Keratinocyte (primary cell): ENCODE results near the gene CKM. TPM values are rescaled to one million over a fixed set of nuclear protein-coding genes. Genes with fewer than 3 reads are reported as not detected.
"Not testable (repeated sequence)": the region's sequence is repeated elsewhere in the genome, so short reads cannot be mapped to it uniquely, and the experiment has no call there.

Experiments used
- DNase-seq: peaks from one replicate; pipeline ENCODE4 v3.0.0-alpha.2; 2011; ENCODE audit warnings: low read depth, missing footprints, low spot score
- FAIRE-seq: peaks from 2 replicates; lab custom pipeline; 2011; peaks lifted over from hg19 to GRCh38; lab: Jason Lieb, UNC
- H2AFZ ChIP-seq: 2 replicates; pipeline ENCODE4 v1.6.0; 2012; ENCODE audit warnings: low read length, control low read depth, inconsistent platforms; ENCODE audit not compliant: control insufficient read depth
- H3K27ac ChIP-seq: 2 replicates; pipeline ENCODE4 v1.5.1; 2011; ENCODE audit warnings: low read length; ENCODE audit not compliant: control insufficient read depth, insufficient read depth
- H3K27me3 ChIP-seq: 3 replicates; pipeline ENCODE4 v1.6.0; 2011; ENCODE audit warnings: low read length; ENCODE audit not compliant: control insufficient read depth, insufficient read depth; ENCODE audit errors: extremely low read depth
- H3K36me3 ChIP-seq, 2 experiments: 2 replicates in 1 of 2; 3 replicates in 1 of 2; pipeline ENCODE4 v1.5.1; 2011; ENCODE audit warnings: low read length in 2 of 2, mild to moderate bottlenecking in 1 of 2; ENCODE audit not compliant: control insufficient read depth in 2 of 2, insufficient read depth in 2 of 2; ENCODE audit errors: extremely low read depth in 1 of 2
- H3K4me1 ChIP-seq: 3 replicates; pipeline ENCODE4 v1.5.1; 2011; ENCODE audit warnings: low read length; ENCODE audit not compliant: control insufficient read depth, insufficient read depth; ENCODE audit errors: extremely low read depth
- H3K4me2 ChIP-seq: 3 replicates; pipeline ENCODE4 v1.6.0; 2011; ENCODE audit warnings: low read depth, low read length; ENCODE audit not compliant: control insufficient read depth, insufficient read depth; ENCODE audit errors: extremely low read depth
- H3K4me3 ChIP-seq, 3 experiments: fragments of 200-600 bp in 1 of 3; sonication (generic) in 1 of 3; 2 replicates in 2 of 3; 3 replicates in 1 of 3; pipeline ENCODE4 v1.5.1; 2011 to 2016; ENCODE audit warnings: low read length in 3 of 3, mild to moderate bottlenecking in 3 of 3, control low read depth in 2 of 3, inconsistent platforms in 1 of 3, low read depth in 1 of 3, mixed read lengths in 1 of 3, mixed run types in 1 of 3, moderate library complexity in 1 of 3; ENCODE audit not compliant: control insufficient read depth in 2 of 3, insufficient read depth in 2 of 3; ENCODE audit errors: extremely low read depth in 1 of 3
- H3K79me2 ChIP-seq: 2 replicates; pipeline ENCODE4 v1.6.0; 2012; ENCODE audit warnings: low read length; ENCODE audit not compliant: control insufficient read depth, insufficient read depth
- H3K9ac ChIP-seq: 3 replicates; pipeline ENCODE4 v1.6.0; 2011; ENCODE audit warnings: low read length; ENCODE audit not compliant: control insufficient read depth, insufficient read depth; ENCODE audit errors: extremely low read depth
- H3K9me1 ChIP-seq: 3 replicates; pipeline ENCODE4 v1.6.0; 2011; ENCODE audit warnings: low read length; ENCODE audit not compliant: control insufficient read depth, insufficient read depth; ENCODE audit errors: extremely low read depth
- H3K9me3 ChIP-seq: 2 replicates; pipeline ENCODE4 v1.5.1; 2012; ENCODE audit warnings: low read depth, low read length; ENCODE audit not compliant: control insufficient read depth
- H4K20me1 ChIP-seq: 3 replicates; pipeline ENCODE4 v1.6.0; 2011; ENCODE audit warnings: low read length; ENCODE audit not compliant: control insufficient read depth, insufficient read depth; ENCODE audit errors: extremely low read depth
- EZH2 ChIP-seq: IDR thresholded peaks from one replicate; pipeline ENCODE4 v1.6.1; 2012; ENCODE audit warnings: inconsistent platforms, mild to moderate bottlenecking, low read length, moderate library complexity
- dilution Hi-C: fragments of 300-500 bp; cut with MboI; formaldehyde crosslinking; loops from one replicate; pipeline ENCODE4 v1.7.0; 2020; ENCODE audit warnings: low sequenced_read_pairs; ENCODE audit not compliant: extremely low pct_ligation_motif_present
- polyA plus RNA-seq, 5 experiments: library from polyadenylated mRNA; depleted of rRNA in 3 of 5; stranded (reverse) in 3 of 5; stranded (forward) in 1 of 5; unstranded in 1 of 5; fragments of >200 nt; gene quantifications; 1 replicate in 1 of 5; 2 replicates in 3 of 5; 3 replicates in 1 of 5; pipeline versions ENCODE4 v1.2.1 to v1.2.3, GENCODE V29; 2011 to 2012; ENCODE audit warnings: missing spikeins in 2 of 5, low read depth in 1 of 5, low replicate concordance in 1 of 5
- TF ChIP-seq, protein P1 (sequence below), 3 experiments: IDR thresholded peaks in 1 of 3; conservative IDR thresholded peaks in 1 of 3; optimal IDR thresholded peaks in 1 of 3; 2 replicates in 2 of 3; 3 replicates in 1 of 3; pipeline versions ENCODE3 to v1.5.1; 2011; ENCODE audit warnings: low read length in 3 of 3, mild to moderate bottlenecking in 3 of 3, moderate library complexity in 2 of 3, control low read depth in 1 of 3, inconsistent platforms in 1 of 3; ENCODE audit not compliant: insufficient read depth in 2 of 3; ENCODE audit errors: extremely low read depth in 1 of 3

The CKM gene
- polyA plus RNA-seq, 1 donor (not counting 4 experiments of a cell fraction or from before 2014, with no cell fraction given), result not detected

DNA sequence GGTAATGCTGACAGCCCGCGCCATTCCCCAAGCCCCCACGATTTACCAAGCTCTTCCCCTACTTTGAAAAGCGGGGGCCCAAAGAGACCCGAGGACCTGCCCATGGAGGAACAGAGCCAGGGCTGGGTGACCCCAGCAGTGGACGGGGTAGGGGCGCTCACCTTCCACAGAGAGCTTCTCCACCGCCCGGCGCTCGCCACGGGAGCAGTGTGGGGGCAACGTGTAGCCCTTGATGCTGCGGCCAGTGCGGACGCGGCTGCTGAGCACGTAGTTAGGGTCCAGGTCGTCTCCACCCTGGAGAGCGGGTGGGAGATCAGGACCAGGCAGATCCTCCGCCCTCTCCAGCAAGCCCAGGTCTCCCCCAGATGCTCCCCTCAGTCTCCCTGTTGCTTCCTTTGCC is 7.4 kb downstream of the CKM start:
- Histone ChIP-seq H3K27ac (no peak overlapping the region), H3K4me1 (no peaks in the 10 kb centered on the region), H3K79me2 (no peaks in the 10 kb centered on the region), H3K9me1 (no peaks in the 10 kb centered on the region), H3K36me3 (no peaks in the 10 kb centered on the region), H3K4me2 (no peak overlapping the region), H4K20me1 (no peaks in the 10 kb centered on the region), H3K9me3 (no peaks in the 10 kb centered on the region), H2AFZ (no peak overlapping the region), H3K4me3 (no peak overlapping the region), H3K9ac (no peak overlapping the region), H3K27me3 (peaks cover 17% of the 10 kb centered on the region)
- dilution Hi-C loops, result no loop called here
- DNase-seq (no peak), FAIRE-seq (no peak)
- TF ChIP-seq EZH2, result no peak
- TF ChIP-seq, protein P1, sequence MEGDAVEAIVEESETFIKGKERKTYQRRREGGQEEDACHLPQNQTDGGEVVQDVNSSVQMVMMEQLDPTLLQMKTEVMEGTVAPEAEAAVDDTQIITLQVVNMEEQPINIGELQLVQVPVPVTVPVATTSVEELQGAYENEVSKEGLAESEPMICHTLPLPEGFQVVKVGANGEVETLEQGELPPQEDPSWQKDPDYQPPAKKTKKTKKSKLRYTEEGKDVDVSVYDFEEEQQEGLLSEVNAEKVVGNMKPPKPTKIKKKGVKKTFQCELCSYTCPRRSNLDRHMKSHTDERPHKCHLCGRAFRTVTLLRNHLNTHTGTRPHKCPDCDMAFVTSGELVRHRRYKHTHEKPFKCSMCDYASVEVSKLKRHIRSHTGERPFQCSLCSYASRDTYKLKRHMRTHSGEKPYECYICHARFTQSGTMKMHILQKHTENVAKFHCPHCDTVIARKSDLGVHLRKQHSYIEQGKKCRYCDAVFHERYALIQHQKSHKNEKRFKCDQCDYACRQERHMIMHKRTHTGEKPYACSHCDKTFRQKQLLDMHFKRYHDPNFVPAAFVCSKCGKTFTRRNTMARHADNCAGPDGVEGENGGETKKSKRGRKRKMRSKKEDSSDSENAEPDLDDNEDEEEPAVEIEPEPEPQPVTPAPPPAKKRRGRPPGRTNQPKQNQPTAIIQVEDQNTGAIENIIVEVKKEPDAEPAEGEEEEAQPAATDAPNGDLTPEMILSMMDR (optimal IDR thresholded peaks at IDR 0.05 in 1 of 3, IDR thresholded peaks at IDR 0.05 in 1 of 3, conservative IDR thresholded peaks at IDR 0.05 in 1 of 3; ENCODE audit: extremely low read depth in 1 of 3, insufficient read depth in 2 of 3, low read length in 3 of 3), result no peak

DNA sequence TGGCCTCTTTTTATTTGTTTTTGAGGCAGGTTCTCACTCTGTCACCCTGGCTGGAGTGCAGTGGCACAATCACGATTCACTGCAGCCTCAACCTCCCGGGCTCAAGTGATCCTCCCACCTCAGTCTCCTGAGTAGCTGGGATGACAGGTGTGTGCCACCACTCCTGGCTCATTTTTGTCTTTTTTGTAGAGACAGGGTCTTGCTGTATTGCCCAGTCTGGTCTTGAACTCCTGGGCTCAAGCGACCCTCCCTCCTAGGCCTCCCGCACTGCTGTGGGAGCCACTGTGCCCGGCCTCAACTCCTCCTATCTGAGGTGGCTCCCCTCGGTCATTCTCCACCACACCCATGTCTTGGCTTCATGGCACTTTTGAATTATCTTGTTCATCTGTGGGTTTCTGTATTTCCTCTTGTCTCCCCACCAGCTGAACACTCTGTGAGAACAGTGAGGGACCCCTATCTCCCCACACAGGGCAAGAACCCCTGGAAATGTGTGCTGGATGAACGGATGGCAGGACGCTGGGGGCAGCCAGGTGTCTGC is 7.9 kb downstream of the CKM start:
- H3K4me3 ChIP-seq, result no peak overlapping the region
- no peak overlapping the region for H3K9ac ChIP-seq
- peaks cover 17% of the 10 kb centered on the region for H3K27me3 ChIP-seq
- no peak overlapping the region for H3K27ac ChIP-seq
- no peaks in the 10 kb centered on the region for H3K4me1 ChIP-seq
- H3K79me2 ChIP-seq, result no peaks in the 10 kb centered on the region
- dilution Hi-C loops, result no loop called here
- no peak for TF ChIP-seq EZH2
- TF ChIP-seq, protein P1 (optimal IDR thresholded peaks at IDR 0.05 in 1 of 3, IDR thresholded peaks at IDR 0.05 in 1 of 3, conservative IDR thresholded peaks at IDR 0.05 in 1 of 3; ENCODE audit: extremely low read depth in 1 of 3, insufficient read depth in 2 of 3, low read length in 3 of 3), result no peak
- H3K9me1 ChIP-seq, result no peaks in the 10 kb centered on the region
- no peak overlapping the region for H2AFZ ChIP-seq
- no peak for FAIRE-seq
- H3K36me3 ChIP-seq, result no peaks in the 10 kb centered on the region
- no peak for DNase-seq
- no peak overlapping the region for H3K4me2 ChIP-seq
- H4K20me1 ChIP-seq, result no peaks in the 10 kb centered on the region
- no peaks in the 10 kb centered on the region for H3K9me3 ChIP-seq

DNA sequence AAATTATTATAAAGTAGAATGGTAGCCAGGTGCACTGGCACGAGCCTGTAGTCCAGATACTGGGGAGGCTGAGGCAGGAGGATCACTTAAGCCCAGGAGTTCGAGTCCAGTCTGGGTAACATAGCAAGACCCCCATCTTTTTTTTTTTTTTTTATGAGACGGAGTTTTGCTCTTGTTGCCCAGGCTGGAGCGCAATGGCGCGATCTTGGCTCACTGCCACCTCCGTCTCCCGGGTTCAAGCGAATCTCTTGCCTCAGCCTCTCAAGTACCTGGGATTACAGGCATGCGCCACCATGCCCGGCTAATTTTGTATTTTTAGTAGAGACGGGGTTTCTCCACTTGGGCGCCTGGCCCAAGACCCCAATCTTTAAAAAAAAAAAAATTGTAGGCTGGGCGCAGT is 10.4 kb downstream of the CKM start:
- H2AFZ ChIP-seq, H3K4me2 ChIP-seq, H3K27ac ChIP-seq, H3K4me1 ChIP-seq, H3K4me3 ChIP-seq, H3K9me3 ChIP-seq, H3K36me3 ChIP-seq, DNase-seq, H3K79me2 ChIP-seq, H3K9me1 ChIP-seq, H4K20me1 ChIP-seq, H3K9ac ChIP-seq, FAIRE-seq, dilution Hi-C loops: not testable (repeated sequence)
- H3K27me3 ChIP-seq, result peaks cover 17% of the 10 kb centered on the region
